Fibroblast of mammary gland (primary cell): Measurements from ENCODE around the gene MYO10.
A peak's percentile ranks its signal among the peaks of the same experiment; 100 is the strongest.

Experiments used
- DNase-seq: peaks from one replicate; pipeline ENCODE4 v3.0.0-alpha.2; 2010; ENCODE audit warnings: low read depth
- H3K4me3 ChIP-seq: 2 replicates; pipeline ENCODE4 v1.5.1; 2011; ENCODE audit warnings: low read depth, mild to moderate bottlenecking, low read length, moderate library complexity; ENCODE audit not compliant: control insufficient read depth
- CTCF ChIP-seq: conservative IDR thresholded peaks from 2 replicates; pipeline ENCODE4 v1.5.1; 2011; ENCODE audit warnings: low read depth, low read length, inconsistent platforms; ENCODE audit not compliant: control insufficient read depth, insufficient read depth

Gene MYO10

GRCh38 chr5:16693879-16694278 is 242.2 kb downstream of the MYO10 start:
- H3K4me3 ChIP-seq, result no peak overlapping the region
- no peak for TF ChIP-seq CTCF
- peak; percentile 21 for DNase-seq

- TF ChIP-seq CTCF, result no peak
- no peak for DNase-seq
- H3K4me3 ChIP-seq, result no peak overlapping the region
Observed at GRCh38 chr5:16691731-16692130, 244.4 kb downstream of the MYO10 start.

GRCh38 chr5:16690243-16690852 is 245.7 kb downstream of the MYO10 start:
- peak; percentile 54 for DNase-seq
- no peak overlapping the region for H3K4me3 ChIP-seq
- TF ChIP-seq CTCF, result peak; percentile 83

GRCh38 chr5:16687898-16688297 is 248.2 kb downstream of the MYO10 start:
- no peak overlapping the region for H3K4me3 ChIP-seq
- TF ChIP-seq CTCF, result no peak
- DNase-seq, result no peak

- no peak for DNase-seq
- TF ChIP-seq CTCF, result no peak
- no peak overlapping the region for H3K4me3 ChIP-seq
Observed at GRCh38 chr5:16685069-16685468, 251.0 kb downstream of the MYO10 start.

- TF ChIP-seq CTCF, result no peak
- H3K4me3 ChIP-seq, result no peak overlapping the region
- no peak for DNase-seq
Observed at GRCh38 chr5:16681876-16682275, 254.2 kb downstream of the MYO10 start.

- no peak for DNase-seq
- TF ChIP-seq CTCF, result no peak
- no peak overlapping the region for H3K4me3 ChIP-seq
Observed at GRCh38 chr5:16679863-16680262, 256.2 kb downstream of the MYO10 start.
